PC-9 (cell line): Measurements from ENCODE around the gene GSE1.

Experiments used
- CTCF ChIP-seq: fragments of 200-600 bp; sonication (generic); conservative IDR thresholded peaks from 2 replicates; pipeline ENCODE4 v1.6.1; 2017; ENCODE audit warnings: mixed run types, antibody characterized with exemption, mild to moderate bottlenecking, moderate library complexity
- EZH2 ChIP-seq: fragments of 200-600 bp; sonication (generic); IDR thresholded peaks from 2 replicates; pipeline ENCODE4 v1.8.0; 2017; ENCODE audit warnings: antibody characterized with exemption, low read depth

GRCh38 chr16:85631230-85631629 is 18.1 kb downstream of the GSE1 start:
- TF ChIP-seq CTCF: no peak
- TF ChIP-seq EZH2: no peak
